Muscle layer of colon (tissue), 2 donors: Measurements from ENCODE around the gene IZUMO1R.

Experiments
- H3K27ac ChIP-seq: one replicate; pipeline ENCODE4 v1.7.0; 2013; ENCODE audit warnings: low read depth, mild to moderate bottlenecking, low read length, moderate library complexity
- H3K27me3 ChIP-seq, 2 donors: one replicate each; pipeline ENCODE4 v1.7.0; 2013; ENCODE audit warnings: low read length in 2 of 2, mild to moderate bottlenecking in 2 of 2; ENCODE audit not compliant: insufficient read depth in 2 of 2, control insufficient read depth in 1 of 2
- H3K36me3 ChIP-seq: one replicate; pipeline ENCODE4 v1.7.0; 2013; ENCODE audit warnings: mild to moderate bottlenecking, low read length; ENCODE audit not compliant: insufficient read depth
- H3K4me1 ChIP-seq: one replicate; pipeline ENCODE4 v1.7.0; 2013; ENCODE audit warnings: mild to moderate bottlenecking, low read length; ENCODE audit not compliant: insufficient read depth
- H3K4me3 ChIP-seq, 2 donors: one replicate each; pipeline ENCODE4 v1.7.0; 2013; ENCODE audit warnings: low read length in 2 of 2, low read depth in 1 of 2, mild to moderate bottlenecking in 1 of 2, moderate library complexity in 1 of 2
- H3K9ac ChIP-seq: one replicate; pipeline ENCODE4 v1.7.0; 2013; ENCODE audit warnings: low read length
- H3K9me3 ChIP-seq: one replicate; pipeline ENCODE4 v1.7.0; 2013; ENCODE audit warnings: mild to moderate bottlenecking, low read length
- donor health status: abdominal sarcoma.
- donor health status: Adenocarcinoma of cecum.

The IZUMO1R gene

GRCh38 chr11:94302776-94303175 lies 1.6 kb upstream of the IZUMO1R start:
- Histone ChIP-seq H3K27me3 (no peaks in the 10 kb centered on the region), H3K36me3 (no peaks in the 10 kb centered on the region), H3K4me1 (peaks cover 11% of the 10 kb centered on the region), H3K9me3 (no peaks in the 10 kb centered on the region), H3K27ac (no peak overlapping the region), H3K4me3 (no peak overlapping the region), H3K9ac (no peak overlapping the region)

GRCh38 chr11:94305146-94305545 lies 766 bp downstream of the IZUMO1R start:
- no peaks in the 10 kb centered on the region for H3K27me3 ChIP-seq
- H3K4me3 ChIP-seq, result no peak overlapping the region
- no peak overlapping the region for H3K27ac ChIP-seq
- no peaks in the 10 kb centered on the region for H3K9me3 ChIP-seq
- no peaks in the 10 kb centered on the region for H3K36me3 ChIP-seq
- no peak overlapping the region for H3K9ac ChIP-seq
- peaks cover 11% of the 10 kb centered on the region for H3K4me1 ChIP-seq

- H3K27me3 ChIP-seq, result no peaks in the 10 kb centered on the region
- no peak overlapping the region for H3K27ac ChIP-seq
- H3K36me3 ChIP-seq, result no peaks in the 10 kb centered on the region
- H3K4me3 ChIP-seq, result no peak overlapping the region
- H3K4me1 ChIP-seq, result peaks cover 11% of the 10 kb centered on the region
- H3K9ac ChIP-seq, result no peak overlapping the region
- H3K9me3 ChIP-seq, result no peaks in the 10 kb centered on the region
These were observed 2.9 kb downstream of the IZUMO1R start for GRCh38 chr11:94307101-94307791.

- Histone ChIP-seq H3K4me3 (no peak overlapping the region), H3K36me3 (no peaks in the 10 kb centered on the region), H3K27ac (no peak overlapping the region), H3K27me3 (no peaks in the 10 kb centered on the region), H3K9ac (no peak overlapping the region), H3K9me3 (no peaks in the 10 kb centered on the region), H3K4me1 (peaks cover 11% of the 10 kb centered on the region)
These were observed 3.6 kb downstream of the IZUMO1R start for GRCh38 chr11:94308024-94308423.

GRCh38 chr11:94309757-94310156 lies 5.4 kb downstream of the IZUMO1R start:
- Histone ChIP-seq H3K4me1 (peaks cover 6% of the 10 kb centered on the region), H3K9me3 (no peaks in the 10 kb centered on the region), H3K9ac (no peak overlapping the region), H3K4me3 (no peak overlapping the region), H3K36me3 (no peaks in the 10 kb centered on the region), H3K27me3 (no peaks in the 10 kb centered on the region), H3K27ac (no peak overlapping the region)

DNA sequence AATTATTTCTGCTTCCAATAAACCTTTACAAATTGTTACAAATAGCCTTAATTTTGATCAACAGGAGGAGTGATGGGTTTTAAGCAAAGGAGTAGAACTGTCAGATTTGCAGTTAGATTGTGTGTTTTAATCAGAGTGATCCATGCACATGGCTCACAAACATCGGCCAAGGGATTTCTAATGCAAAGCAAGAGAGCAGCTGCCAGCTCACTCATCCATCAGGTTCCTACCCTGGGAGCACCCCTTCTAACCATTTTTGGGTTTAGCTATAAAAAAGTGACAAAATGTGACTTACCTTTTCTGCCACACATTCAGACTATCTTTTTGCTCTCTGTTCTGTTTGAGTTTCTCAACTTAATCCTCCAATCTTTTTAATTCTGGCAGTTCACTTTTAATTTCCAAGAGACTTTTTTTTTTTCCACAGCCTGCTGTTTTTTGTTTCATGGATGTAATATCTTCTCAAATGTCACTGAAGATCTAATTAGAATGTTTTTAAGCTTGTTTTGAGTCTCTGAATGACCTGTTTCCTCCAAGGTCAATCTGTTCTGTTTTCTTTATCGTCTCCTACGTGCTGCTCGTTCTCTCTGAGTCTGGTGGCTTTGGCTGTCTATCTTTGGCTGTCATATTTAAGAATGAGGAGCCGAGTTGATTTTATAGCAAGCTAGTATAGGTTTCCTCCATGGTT lies 6.0 kb downstream of the IZUMO1R start:
- H3K27me3 ChIP-seq, result no peaks in the 10 kb centered on the region
- no peaks in the 10 kb centered on the region for H3K9me3 ChIP-seq
- peaks cover under 1% of the 10 kb centered on the region for H3K4me1 ChIP-seq
- no peak overlapping the region for H3K27ac ChIP-seq
- H3K36me3 ChIP-seq, result no peaks in the 10 kb centered on the region
- H3K9ac ChIP-seq, result no peak overlapping the region
- H3K4me3 ChIP-seq, result no peak overlapping the region

- H3K9ac ChIP-seq, result no peak overlapping the region
- H3K36me3 ChIP-seq, result no peaks in the 10 kb centered on the region
- H3K9me3 ChIP-seq, result no peaks in the 10 kb centered on the region
- no peaks in the 10 kb centered on the region for H3K27me3 ChIP-seq
- no peaks in the 10 kb centered on the region for H3K4me1 ChIP-seq
- no peak overlapping the region for H3K4me3 ChIP-seq
- no peak overlapping the region for H3K27ac ChIP-seq
These were observed 8.0 kb downstream of the IZUMO1R start for GRCh38 chr11:94312339-94312738.

DNA sequence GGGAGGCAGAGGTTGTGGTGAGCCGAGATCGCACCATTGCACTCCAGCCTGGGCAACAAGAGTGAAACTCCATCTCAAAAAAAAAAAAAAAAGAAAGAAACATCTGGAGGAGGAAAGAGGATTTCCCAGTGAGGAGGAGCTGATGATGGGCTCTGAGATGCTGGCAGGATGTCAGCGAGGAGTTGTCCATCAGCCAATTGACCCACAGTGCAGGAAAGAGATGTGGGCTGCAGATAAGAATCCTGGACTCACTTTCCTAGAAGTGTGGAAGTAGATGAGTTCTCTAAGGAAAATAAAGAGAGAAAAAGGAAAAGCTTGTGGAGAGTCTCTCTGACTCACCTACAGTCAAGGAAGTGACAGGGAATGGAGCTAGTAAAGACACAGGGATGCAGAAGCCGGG lies 9.7 kb downstream of the IZUMO1R start:
- Histone ChIP-seq H3K9ac (no peak overlapping the region), H3K36me3 (no peaks in the 10 kb centered on the region), H3K4me3 (no peak overlapping the region), H3K4me1 (no peaks in the 10 kb centered on the region), H3K27ac (no peak overlapping the region), H3K27me3 (no peaks in the 10 kb centered on the region), H3K9me3 (no peaks in the 10 kb centered on the region)

GRCh38 chr11:94315664-94316063 lies 11.3 kb downstream of the IZUMO1R start:
- Histone ChIP-seq H3K9me3 (no peaks in the 10 kb centered on the region), H3K9ac (no peak overlapping the region), H3K4me3 (no peak overlapping the region), H3K27ac (no peak overlapping the region), H3K36me3 (no peaks in the 10 kb centered on the region), H3K4me1 (no peaks in the 10 kb centered on the region), H3K27me3 (no peaks in the 10 kb centered on the region)

DNA sequence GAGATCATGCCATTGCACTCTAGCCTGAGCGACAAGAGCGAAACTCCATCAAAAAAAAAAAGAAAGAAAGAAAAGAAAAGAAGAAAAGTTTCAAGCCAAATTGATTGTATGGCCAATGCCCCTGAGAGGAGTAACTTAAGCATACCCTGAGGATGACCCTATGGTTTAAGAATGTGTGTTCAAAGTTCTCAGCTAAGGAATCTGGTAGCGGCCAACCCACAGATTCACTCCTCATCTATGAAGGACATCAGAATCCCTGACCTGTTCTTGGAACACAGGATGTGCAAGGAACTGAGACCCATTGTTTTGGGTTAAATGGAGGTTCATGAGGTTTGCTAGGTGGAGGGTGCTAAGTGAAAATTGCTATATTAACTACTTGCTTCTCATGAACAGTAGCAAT lies 18.1 kb downstream of the IZUMO1R start:
- H3K9ac ChIP-seq, result no peak overlapping the region
- H3K36me3 ChIP-seq, result no peaks in the 10 kb centered on the region
- H3K9me3 ChIP-seq, result no peaks in the 10 kb centered on the region
- H3K4me1 ChIP-seq, result no peaks in the 10 kb centered on the region
- no peak overlapping the region for H3K4me3 ChIP-seq
- no peak overlapping the region for H3K27ac ChIP-seq
- H3K27me3 ChIP-seq, result no peaks in the 10 kb centered on the region

DNA sequence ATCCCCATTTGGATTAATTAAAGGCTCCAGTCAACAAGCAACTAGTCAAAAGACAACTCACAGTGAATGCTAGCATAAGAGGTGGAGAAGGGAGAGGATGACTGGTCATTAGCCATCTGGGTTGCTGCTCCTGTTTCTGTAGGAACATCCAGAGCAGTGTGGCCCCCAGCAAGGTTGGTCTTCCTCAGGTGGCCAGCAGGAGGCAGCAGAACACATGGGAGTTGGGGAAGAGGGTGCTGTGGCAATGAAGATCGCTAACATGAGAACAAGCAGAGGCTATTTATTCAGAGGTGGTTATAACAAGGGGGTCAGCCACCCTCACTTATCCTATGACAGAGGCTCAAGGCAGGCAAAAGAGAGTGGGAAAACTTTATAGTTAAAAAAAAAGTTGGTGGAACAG lies 21.3 kb downstream of the IZUMO1R start:
- H3K9ac ChIP-seq, result no peak overlapping the region
- H3K4me1 ChIP-seq, result peaks cover 6% of the 10 kb centered on the region
- no peaks in the 10 kb centered on the region for H3K36me3 ChIP-seq
- H3K27me3 ChIP-seq, result no peaks in the 10 kb centered on the region
- no peaks in the 10 kb centered on the region for H3K9me3 ChIP-seq
- H3K4me3 ChIP-seq, result no peak overlapping the region
- no peak overlapping the region for H3K27ac ChIP-seq

DNA sequence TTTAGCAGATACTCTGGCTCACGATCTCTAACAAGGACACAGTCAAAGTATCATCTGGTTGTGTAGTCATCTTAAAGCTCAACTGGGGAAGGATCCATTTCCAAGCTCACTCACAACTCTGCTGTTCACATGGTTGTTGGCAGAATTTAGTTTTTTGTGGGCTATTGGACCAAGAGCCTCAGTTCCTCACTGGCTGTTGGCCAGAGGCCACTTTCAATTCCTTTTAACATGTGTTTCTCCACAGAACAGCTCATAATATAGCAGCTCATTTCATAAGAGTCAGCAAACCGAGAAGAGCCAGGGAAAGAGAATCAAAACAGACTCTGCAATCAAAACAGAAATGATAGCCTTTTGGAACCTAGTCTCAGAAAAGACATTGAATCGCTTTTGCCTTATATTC lies 22.6 kb downstream of the IZUMO1R start:
- H3K27ac ChIP-seq, result no peak overlapping the region
- H3K36me3 ChIP-seq, result no peaks in the 10 kb centered on the region
- no peak overlapping the region for H3K9ac ChIP-seq
- H3K9me3 ChIP-seq, result no peaks in the 10 kb centered on the region
- H3K4me3 ChIP-seq, result no peak overlapping the region
- no peaks in the 10 kb centered on the region for H3K27me3 ChIP-seq
- H3K4me1 ChIP-seq, result peaks cover 11% of the 10 kb centered on the region
